ENCODE data around the gene PPARG.

The PPARG gene

GRCh38 chr3:12312010-12312409 is 23.1 kb downstream of the PPARG start:
- DNase-seq (ENCODE audit: low read depth in 2 of 2), result no peak

GRCh38 chr3:12313519-12313918 is 24.6 kb downstream of the PPARG start:
- no peak for DNase-seq (ENCODE audit: low read depth in 2 of 2)

- no peak for DNase-seq (ENCODE audit: low read depth in 2 of 2)
These were observed 27.4 kb downstream of the PPARG start for GRCh38 chr3:12316253-12316652.

GRCh38 chr3:12316729-12317351 is 28.0 kb downstream of the PPARG start:
- no peak for DNase-seq (ENCODE audit: low read depth in 2 of 2)

- DNase-seq (ENCODE audit: low read depth in 2 of 2), result no peak
These were observed 29.0 kb downstream of the PPARG start for GRCh38 chr3:12317914-12318313.

GRCh38 chr3:12318758-12319621 is 30.1 kb downstream of the PPARG start:
- DNase-seq (ENCODE audit: low read depth in 2 of 2), result no peak

GRCh38 chr3:12321015-12321414 is 32.1 kb downstream of the PPARG start:
- DNase-seq (ENCODE audit: low read depth in 2 of 2), result no peak

- DNase-seq (ENCODE audit: low read depth in 2 of 2), result no peak
These were observed 34.4 kb downstream of the PPARG start for GRCh38 chr3:12323237-12323636.

GRCh38 chr3:12325586-12326515 is 37.0 kb downstream of the PPARG start:
- no peak for DNase-seq (ENCODE audit: low read depth in 2 of 2)

- no peak for DNase-seq (ENCODE audit: low read depth in 2 of 2)
These were observed 38.2 kb downstream of the PPARG start for GRCh38 chr3:12327021-12327420.

- DNase-seq (ENCODE audit: low read depth in 2 of 2), result no peak
These were observed 39.4 kb downstream of the PPARG start for GRCh38 chr3:12328132-12328836.

- no peak for DNase-seq (ENCODE audit: low read depth in 2 of 2)
These were observed 40.1 kb downstream of the PPARG start for GRCh38 chr3:12328837-12329462.

GRCh38 chr3:12334786-12335185 is 45.9 kb downstream of the PPARG start:
- no peak for DNase-seq (ENCODE audit: low read depth in 2 of 2)

- DNase-seq (ENCODE audit: low read depth in 2 of 2), result no peak
These were observed 46.6 kb downstream of the PPARG start for GRCh38 chr3:12335421-12335820.

GRCh38 chr3:12336099-12336498 is 47.2 kb downstream of the PPARG start:
- no peak for DNase-seq (ENCODE audit: low read depth in 2 of 2)

GRCh38 chr3:12338595-12339546 is 50.0 kb downstream of the PPARG start:
- no peak for DNase-seq (ENCODE audit: low read depth in 2 of 2)

- no peak for DNase-seq (ENCODE audit: low read depth in 2 of 2)
These were observed 51.0 kb downstream of the PPARG start for GRCh38 chr3:12339701-12340480.

- no peak for DNase-seq (ENCODE audit: low read depth in 2 of 2)
These were observed 51.6 kb downstream of the PPARG start for GRCh38 chr3:12340506-12340905.

- DNase-seq (ENCODE audit: low read depth in 2 of 2), result no peak
These were observed 53.3 kb downstream of the PPARG start for GRCh38 chr3:12342151-12342550.
